Activated B cell treated with CpG ODN at 0.5 μM for 24 hours (primary cell): ENCODE results near the gene SLC17A3. TPM values are rescaled to one million over a fixed set of nuclear protein-coding genes. Genes with fewer than 3 reads are reported as not detected.

Source experiments
- ATAC-seq: fragments of 200-7000 bp; cut with Tn5 transposase; one replicate; pipeline ENCODE4 v1.10.0; 2021; ENCODE audit warnings: low read depth, mild to moderate bottlenecking, moderate library complexity
- CTCF ChIA-PET: fragments of 350-600 bp; sonication (Branson Sonifier 250); formaldehyde crosslinking; loops from one replicate; lab custom pipeline; 2021; ENCODE audit warnings: antibody characterized with exemption; lab: Charles Lee
- POLR2A ChIA-PET: fragments of 350-600 bp; sonication (Branson Sonifier 250); formaldehyde crosslinking; loops from one replicate; lab custom pipeline; 2021; ENCODE audit warnings: antibody characterized with exemption; lab: Charles Lee
- DNase-seq: peaks from one replicate; pipeline ENCODE4 v3.0.0; 2022
- H3K27ac Mint-ChIP-seq: one replicate; pipeline ENCODE4 v1.8.0; 2020; ENCODE audit warnings: mixed read lengths
- H3K27me3 Mint-ChIP-seq: one replicate; pipeline ENCODE4 v1.8.0; 2021; ENCODE audit warnings: mixed read lengths
- H3K36me3 Mint-ChIP-seq: one replicate; pipeline ENCODE4 v1.8.0; 2021; ENCODE audit warnings: low read depth, mixed read lengths
- H3K4me1 Mint-ChIP-seq: one replicate; pipeline ENCODE4 v1.8.0; 2021; ENCODE audit warnings: mixed read lengths
- H3K4me3 Mint-ChIP-seq: one replicate; pipeline ENCODE4 v1.8.0; 2020; ENCODE audit warnings: mild to moderate bottlenecking, mixed read lengths
- H3K9me3 Mint-ChIP-seq: one replicate; pipeline ENCODE4 v1.8.0; 2020; ENCODE audit warnings: mixed read lengths
- CTCF ChIP-seq: fragments of 200-600 bp; IDR thresholded peaks from one replicate; pipeline ENCODE4 v1.8.0; 2022; ENCODE audit warnings: antibody characterized with exemption, mild to moderate bottlenecking
- intact Hi-C: fragments of 100-400 bp; cut with micrococcal nuclease; formaldehyde crosslinking; loops from one replicate; pipeline ENCODE4 v1.15.1; 2024
- total RNA-seq: library from RNA; stranded (reverse); gene quantifications from 2 replicates; pipeline ENCODE4 v1.2.3, GENCODE V29; 2022

The SLC17A3 gene
- total RNA-seq, 1 donor from 2014 or later, result not detected

GRCh38 chr6:25903467-25904099 is 29.5 kb upstream of the SLC17A3 start:
- H3K27ac Mint-ChIP-seq, result no peak overlapping the region
- no peaks in the 10 kb centered on the region for H3K36me3 Mint-ChIP-seq
- intact Hi-C loops, result no loop called here
- H3K9me3 Mint-ChIP-seq, result no peaks in the 10 kb centered on the region
- peaks cover 9% of the 10 kb centered on the region for H3K4me1 Mint-ChIP-seq
- TF ChIP-seq CTCF, result no peak
- no peak for DNase-seq
- ATAC-seq, result no peak
- CTCF ChIA-PET, result no interaction called here
- peaks cover 20% of the 10 kb centered on the region for H3K27me3 Mint-ChIP-seq
- POLR2A ChIA-PET, result no interaction called here
- H3K4me3 Mint-ChIP-seq, result no peak overlapping the region

GRCh38 chr6:25902071-25902470 is 28.0 kb upstream of the SLC17A3 start:
- ChIA-PET CTCF (no interaction called here), POLR2A (no interaction called here)
- no peak for TF ChIP-seq CTCF
- H3K27ac Mint-ChIP-seq, result no peak overlapping the region
- H3K9me3 Mint-ChIP-seq, result no peaks in the 10 kb centered on the region
- H3K36me3 Mint-ChIP-seq, result no peaks in the 10 kb centered on the region
- H3K4me1 Mint-ChIP-seq, result peaks cover 9% of the 10 kb centered on the region
- DNase-seq (no peak), ATAC-seq (no peak)
- intact Hi-C loops, result no loop called here
- H3K4me3 Mint-ChIP-seq, result no peak overlapping the region
- peaks cover 11% of the 10 kb centered on the region for H3K27me3 Mint-ChIP-seq

- no peak overlapping the region for H3K27ac Mint-ChIP-seq
- no peak for DNase-seq
- no peak for TF ChIP-seq CTCF
- no peaks in the 10 kb centered on the region for H3K36me3 Mint-ChIP-seq
- H3K4me3 Mint-ChIP-seq, result no peak overlapping the region
- H3K4me1 Mint-ChIP-seq, result peaks cover 9% of the 10 kb centered on the region
- intact Hi-C loops, result no loop called here
- no peaks in the 10 kb centered on the region for H3K9me3 Mint-ChIP-seq
- POLR2A ChIA-PET, result interaction anchor here (0.7 kb wide), 1 partner anchor 1057 kb away, joined by 3 read pairs; no protein-coding TSS in a partner anchor
- CTCF ChIA-PET, result no interaction called here
- no peak for ATAC-seq
- H3K27me3 Mint-ChIP-seq, result peaks cover 7% of the 10 kb centered on the region
Observed at GRCh38 chr6:25900843-25901242, 26.8 kb upstream of the SLC17A3 start.

GRCh38 chr6:25899580-25900408 is 25.8 kb upstream of the SLC17A3 start:
- ATAC-seq (no peak), DNase-seq (no peak)
- H3K27me3 Mint-ChIP-seq, result peaks cover 4% of the 10 kb centered on the region
- no peak for TF ChIP-seq CTCF
- no peak overlapping the region for H3K4me3 Mint-ChIP-seq
- H3K36me3 Mint-ChIP-seq, result no peaks in the 10 kb centered on the region
- intact Hi-C loops, result no loop called here
- POLR2A ChIA-PET, result no interaction called here
- CTCF ChIA-PET, result interaction anchor here (0.9 kb wide), 1 partner anchor 35 kb away, joined by 4 read pairs; no protein-coding TSS in a partner anchor
- peaks cover 9% of the 10 kb centered on the region for H3K4me1 Mint-ChIP-seq
- H3K9me3 Mint-ChIP-seq, result no peaks in the 10 kb centered on the region
- H3K27ac Mint-ChIP-seq, result no peak overlapping the region

- ChIA-PET POLR2A (no interaction called here), CTCF (interaction anchor here (0.9 kb wide), 1 partner anchor 34 kb away, joined by 4 read pairs; no protein-coding TSS in a partner anchor)
- Mint-ChIP-seq H3K4me1 (peaks cover 9% of the 10 kb centered on the region), H3K27me3 (peaks cover 4% of the 10 kb centered on the region), H3K9me3 (no peaks in the 10 kb centered on the region), H3K36me3 (no peaks in the 10 kb centered on the region), H3K4me3 (no peak overlapping the region), H3K27ac (no peak overlapping the region)
- no peak for ATAC-seq
- DNase-seq, result no peak
- TF ChIP-seq CTCF, result no peak
- intact Hi-C loops, result no loop called here
Observed at GRCh38 chr6:25899123-25899522, 25.1 kb upstream of the SLC17A3 start.
